Measurements from ENCODE around the gene PPP1R8. TPM values are rescaled to one million over a fixed set of nuclear protein-coding genes. Genes with fewer than 3 reads are reported as not detected.

Gene PPP1R8
- total RNA-seq, 2 donors from 2014 or later, result 41.0 to 57.9 TPM

DNA sequence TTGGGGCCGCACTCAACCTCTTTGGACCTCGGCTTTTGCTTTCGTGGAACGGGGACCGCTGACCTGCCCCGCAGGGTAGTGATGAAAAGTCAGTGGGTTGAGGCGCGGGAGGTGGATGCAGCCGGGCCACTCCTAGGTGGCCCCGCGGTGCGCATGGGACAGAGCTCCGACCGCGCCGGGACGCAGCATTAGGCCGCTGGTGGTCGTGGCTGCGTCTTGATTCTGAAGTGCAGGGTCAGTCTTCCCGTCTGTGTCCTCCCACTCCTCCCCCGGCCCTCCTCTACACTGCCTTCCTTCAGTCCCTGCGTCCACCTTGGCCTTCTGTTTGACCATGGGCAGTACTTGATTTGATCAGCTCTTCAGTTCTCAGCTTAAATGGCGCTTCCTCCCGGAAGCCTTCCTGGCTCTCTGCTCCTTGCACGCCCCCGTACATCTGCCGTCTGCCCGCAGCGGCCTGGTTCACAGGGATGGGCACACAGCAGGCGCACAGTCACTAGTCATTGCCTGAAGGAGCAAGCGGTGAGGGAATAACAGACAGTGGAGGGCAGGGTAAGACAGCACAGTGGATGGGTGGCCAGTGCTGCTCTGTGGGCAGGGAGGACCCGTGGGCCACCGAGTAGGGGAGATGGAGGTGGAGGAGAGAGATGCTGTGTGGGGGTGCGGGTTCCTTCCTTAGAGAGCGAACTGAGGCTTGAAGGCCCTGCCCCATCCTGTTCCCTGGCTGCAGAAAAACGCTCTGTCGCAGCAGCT is 42.4 kb downstream of the PPP1R8 start:
- H3K9me3 Mint-ChIP-seq, result no peaks in the 10 kb centered on the region
- H3K36me3 Mint-ChIP-seq (ENCODE audit: low read depth), result peaks cover 33% of the 10 kb centered on the region
- ATAC-seq (replicated peaks), result peak; percentile 53
- peaks cover 19% of the 10 kb centered on the region for H3K4me1 Mint-ChIP-seq
- H3K27me3 Mint-ChIP-seq, result no peaks in the 10 kb centered on the region
- H3K27ac Mint-ChIP-seq, result peak overlapping the region; percentile 95
- H3K4me3 Mint-ChIP-seq, result peak overlapping the region; percentile 98

DNA sequence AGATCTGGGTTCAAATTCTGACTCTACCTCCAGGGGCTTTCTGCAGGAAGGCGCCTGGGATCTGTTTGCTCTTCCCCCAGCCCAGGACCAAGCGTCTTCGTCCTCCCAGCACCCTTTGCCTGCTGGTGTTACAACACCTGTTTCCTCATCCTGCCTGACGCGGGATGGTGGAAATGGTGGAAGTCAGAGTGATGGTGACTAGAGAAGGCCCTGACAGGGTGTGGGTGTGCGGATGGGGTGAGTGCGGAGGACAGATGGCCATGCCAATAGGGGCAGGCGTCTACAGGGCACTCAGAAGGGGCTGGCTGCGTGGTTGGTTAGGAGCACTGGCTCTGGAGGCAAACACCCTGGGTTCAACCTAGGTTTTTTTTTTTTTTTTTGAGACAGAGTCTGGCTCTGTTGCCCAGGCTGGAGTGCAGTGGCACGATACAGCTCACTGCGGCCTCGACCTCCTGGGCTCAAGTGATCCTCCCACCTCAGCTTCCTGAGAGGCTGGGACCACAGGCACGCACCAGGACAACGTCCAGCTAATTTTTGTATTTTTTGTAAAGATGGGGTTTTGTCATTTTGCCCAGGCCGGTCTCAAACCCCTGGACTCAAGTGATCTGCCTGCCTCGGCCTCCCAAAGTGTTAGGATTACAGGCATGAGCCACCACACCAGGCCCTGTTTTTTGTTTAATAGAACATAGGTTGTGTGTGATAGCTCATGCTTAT is 43.2 kb downstream of the PPP1R8 start:
- Mint-ChIP-seq H3K9me3 (no peaks in the 10 kb centered on the region), H3K36me3 (ENCODE audit: low read depth) (peaks cover 41% of the 10 kb centered on the region), H3K27me3 (no peaks in the 10 kb centered on the region), H3K4me1 (peaks cover 23% of the 10 kb centered on the region), H3K27ac (peak overlapping the region; percentile 95), H3K4me3 (peak overlapping the region; percentile 98)
- ATAC-seq (replicated peaks), result peak; percentile 4

DNA sequence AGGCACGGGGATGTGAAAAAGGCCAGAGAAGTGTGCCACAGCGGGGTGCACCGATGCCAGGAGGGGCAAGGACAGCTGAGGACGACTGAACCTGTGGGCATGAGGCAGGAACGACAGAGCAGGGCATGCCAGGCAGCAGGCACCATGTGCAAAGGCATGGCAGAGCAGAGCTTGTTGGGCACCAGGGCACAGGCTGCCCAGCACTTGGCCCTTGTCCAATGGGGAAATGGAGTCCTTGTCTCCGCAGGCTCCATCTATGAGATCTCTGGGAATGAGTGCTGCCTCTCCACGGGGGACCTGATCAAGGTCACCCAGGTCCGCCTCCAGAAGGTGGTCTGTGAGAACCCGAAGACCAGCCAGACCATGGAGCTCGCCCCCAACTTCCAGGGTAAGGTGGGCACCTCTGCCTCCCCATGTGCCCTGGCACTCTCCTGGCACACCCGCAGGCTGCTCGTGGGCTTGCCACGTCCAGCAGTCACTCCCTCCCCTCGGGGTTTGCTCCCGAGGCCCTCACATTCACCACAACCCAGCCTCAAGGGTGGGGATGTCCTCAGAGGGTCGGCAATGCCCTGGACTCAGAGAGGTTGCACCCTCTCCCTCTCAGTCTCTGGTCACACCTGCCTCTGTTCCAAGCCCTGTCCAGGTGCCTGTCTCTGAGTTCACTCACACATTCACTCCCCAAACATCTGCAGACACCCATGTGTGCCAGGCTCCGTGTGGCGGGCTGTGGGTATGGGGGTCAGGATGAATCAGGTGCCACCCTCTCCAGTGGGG is 45.9 kb downstream of the PPP1R8 start:
- peak overlapping the region; percentile 76 for H3K27ac Mint-ChIP-seq

DNA sequence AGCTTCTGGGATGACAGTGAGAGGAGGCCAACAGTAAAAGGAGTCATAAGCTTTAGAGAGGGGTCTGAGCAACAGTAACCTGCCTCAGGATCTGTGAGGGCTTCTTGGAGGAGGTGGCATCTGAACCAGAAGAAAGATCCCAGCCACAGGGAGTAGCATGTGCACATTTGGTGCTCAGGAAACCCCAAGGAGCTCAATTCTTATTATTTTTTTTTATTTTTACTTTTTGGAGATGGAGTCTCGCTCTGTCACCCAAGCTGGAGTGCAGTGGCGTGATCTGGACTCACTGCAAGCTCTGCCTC is 46.5 kb downstream of the PPP1R8 start:
- no peaks in the 10 kb centered on the region for H3K9me3 Mint-ChIP-seq
- peaks cover 13% of the 10 kb centered on the region for H3K4me1 Mint-ChIP-seq
- H3K4me3 Mint-ChIP-seq, result no peak overlapping the region
- peak overlapping the region; percentile 70 for H3K27ac Mint-ChIP-seq
- H3K27me3 Mint-ChIP-seq, result no peaks in the 10 kb centered on the region
- no peak for ATAC-seq (replicated peaks)
- peaks cover 68% of the 10 kb centered on the region for H3K36me3 Mint-ChIP-seq (ENCODE audit: low read depth)

More for the DNA sequence above, 45.9 kb downstream of the PPP1R8 start:
- Mint-ChIP-seq H3K4me1 (peaks cover 13% of the 10 kb centered on the region), H3K9me3 (no peaks in the 10 kb centered on the region), H3K27me3 (no peaks in the 10 kb centered on the region), H3K36me3 (ENCODE audit: low read depth) (peaks cover 63% of the 10 kb centered on the region), H3K4me3 (no peak overlapping the region)
- no peak for ATAC-seq (replicated peaks)

DNA sequence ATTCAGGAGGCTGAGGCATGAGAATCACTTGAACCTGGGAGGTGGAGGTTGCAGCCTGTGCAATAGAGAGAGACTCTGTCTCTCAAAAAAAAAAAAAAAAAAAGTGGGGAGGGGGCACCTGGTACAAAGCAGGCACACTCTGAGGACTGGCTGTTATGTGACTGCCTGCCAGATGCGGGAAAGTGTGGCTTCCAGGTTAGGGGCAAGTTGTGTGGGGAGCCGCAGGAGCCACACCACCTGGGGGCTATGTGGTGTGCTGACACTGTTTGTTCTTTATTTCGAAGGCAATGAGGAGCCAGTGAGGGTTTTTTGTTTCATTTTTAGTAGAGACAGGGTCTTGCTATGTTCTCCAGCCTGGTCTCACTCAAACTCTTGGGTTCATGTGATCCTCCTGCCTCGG is 47.5 kb downstream of the PPP1R8 start:
- H3K4me1 Mint-ChIP-seq, result peaks cover 13% of the 10 kb centered on the region
- peak overlapping the region; percentile 70 for H3K27ac Mint-ChIP-seq
- no peak for ATAC-seq (replicated peaks)
- H3K9me3 Mint-ChIP-seq, result no peaks in the 10 kb centered on the region
- H3K27me3 Mint-ChIP-seq, result no peaks in the 10 kb centered on the region
- peaks cover 73% of the 10 kb centered on the region for H3K36me3 Mint-ChIP-seq (ENCODE audit: low read depth)
- H3K4me3 Mint-ChIP-seq, result no peak overlapping the region

DNA sequence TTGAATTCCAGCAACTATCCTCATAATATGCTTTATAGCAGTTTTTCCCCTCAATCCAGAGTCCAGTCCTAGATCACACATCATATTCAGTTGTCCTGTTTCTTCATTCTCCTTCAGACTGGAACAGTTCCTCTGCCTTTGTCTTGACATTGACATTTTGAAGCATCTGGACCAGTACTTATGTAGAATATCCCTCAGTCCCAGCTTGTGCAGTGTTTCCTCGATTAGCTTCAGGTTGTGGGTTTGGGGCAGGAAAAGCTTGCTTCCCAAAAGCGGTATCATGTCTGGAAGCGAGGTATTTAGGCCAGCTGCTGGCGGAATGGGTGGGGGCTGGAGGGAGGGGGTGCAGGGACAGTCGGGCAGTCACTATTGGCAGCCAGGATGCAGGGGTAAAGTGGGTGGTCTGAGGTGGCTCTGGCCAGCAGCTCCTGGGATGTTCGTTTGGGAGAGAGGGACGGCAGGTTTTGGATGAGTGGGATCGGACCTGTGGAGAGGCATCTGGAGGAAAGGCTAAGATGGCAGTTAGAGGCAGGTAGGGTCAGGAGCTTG is 48.3 kb downstream of the PPP1R8 start:
- Mint-ChIP-seq H3K9me3 (no peaks in the 10 kb centered on the region), H3K27ac (peak overlapping the region; percentile 70), H3K36me3 (ENCODE audit: low read depth) (peaks cover 76% of the 10 kb centered on the region), H3K4me3 (no peak overlapping the region), H3K27me3 (no peaks in the 10 kb centered on the region), H3K4me1 (peaks cover 9% of the 10 kb centered on the region)
- ATAC-seq (replicated peaks), result no peak

DNA sequence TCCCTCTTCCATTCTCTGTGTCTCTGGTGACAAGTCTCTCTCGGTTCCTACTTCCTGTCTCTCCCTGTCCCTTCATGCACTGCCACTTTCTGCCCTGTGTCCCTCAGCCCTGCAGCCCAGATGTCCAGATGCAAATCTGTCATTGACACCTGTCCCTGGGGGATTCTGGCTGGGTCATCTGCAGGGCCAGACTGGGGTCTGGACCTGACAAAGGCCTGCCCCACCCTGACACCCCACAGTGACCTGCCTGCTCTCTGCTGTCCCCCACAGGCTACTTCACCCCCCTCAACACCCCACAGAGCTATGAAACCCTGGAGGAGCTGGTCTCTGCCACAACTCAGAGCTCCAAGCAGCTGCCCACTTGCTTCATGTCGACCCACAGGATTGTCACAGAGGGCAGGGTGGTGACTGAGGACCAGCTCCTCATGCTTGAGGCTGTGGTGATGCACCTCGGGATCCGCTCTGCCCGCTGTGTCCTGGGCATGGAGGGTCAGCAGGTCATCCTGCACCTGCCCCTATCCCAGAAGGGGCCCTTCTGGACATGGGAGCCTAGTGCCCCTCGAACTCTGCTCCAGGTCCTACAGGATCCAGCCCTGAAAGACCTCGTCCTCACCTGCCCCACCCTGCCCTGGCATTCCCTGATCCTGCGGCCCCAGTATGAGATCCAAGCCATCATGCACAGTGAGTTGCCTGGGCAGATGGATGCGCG is 48.9 kb downstream of the PPP1R8 start:
- no peaks in the 10 kb centered on the region for H3K9me3 Mint-ChIP-seq
- ATAC-seq (replicated peaks), result no peak
- no peak overlapping the region for H3K4me3 Mint-ChIP-seq
- peak overlapping the region; percentile 56 for H3K27ac Mint-ChIP-seq
- H3K4me1 Mint-ChIP-seq, result peaks cover 16% of the 10 kb centered on the region
- H3K36me3 Mint-ChIP-seq (ENCODE audit: low read depth), result peaks cover 83% of the 10 kb centered on the region
- no peaks in the 10 kb centered on the region for H3K27me3 Mint-ChIP-seq

DNA sequence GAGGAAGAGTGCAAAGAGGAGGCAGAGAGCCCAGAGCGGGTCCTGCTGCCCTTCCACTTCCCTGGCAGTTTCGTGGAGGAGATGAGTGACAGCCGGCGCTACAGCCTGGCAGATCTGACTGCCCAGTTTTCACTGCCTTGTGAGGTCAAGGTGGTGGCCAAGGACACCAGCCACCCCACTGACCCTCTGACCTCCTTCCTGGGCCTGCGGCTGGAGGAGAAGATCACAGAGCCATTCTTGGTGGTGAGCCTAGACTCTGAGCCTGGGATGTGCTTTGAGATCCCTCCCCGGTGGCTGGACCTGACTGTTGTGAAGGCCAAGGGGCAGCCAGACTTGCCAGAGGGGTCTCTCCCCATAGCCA is 51.9 kb downstream of the PPP1R8 start:
- no peak for ATAC-seq (replicated peaks)
- Mint-ChIP-seq H3K27ac (peak overlapping the region; percentile 25), H3K4me1 (peaks cover 35% of the 10 kb centered on the region), H3K4me3 (no peak overlapping the region), H3K36me3 (ENCODE audit: low read depth) (peaks cover 94% of the 10 kb centered on the region), H3K27me3 (no peaks in the 10 kb centered on the region), H3K9me3 (no peaks in the 10 kb centered on the region)

DNA sequence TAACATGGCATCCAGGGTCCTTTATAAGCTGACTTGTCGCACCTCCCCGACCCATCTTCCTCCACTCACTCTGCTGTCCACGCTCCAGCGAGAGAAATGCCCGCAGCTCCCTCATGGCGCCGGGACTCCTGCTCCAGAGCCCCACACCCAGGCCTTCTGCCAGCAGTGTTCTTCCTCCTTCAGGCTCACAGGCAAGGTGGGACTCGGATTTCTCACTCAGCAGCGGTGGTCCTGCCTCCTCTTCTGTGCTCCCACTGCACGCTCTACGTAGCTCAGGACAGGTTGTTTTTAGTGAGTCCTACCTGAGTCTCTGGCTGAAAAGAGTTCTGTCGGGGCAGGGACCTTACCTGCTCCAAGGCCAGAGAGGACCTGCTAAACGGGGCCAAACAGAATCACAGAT is 53.0 kb downstream of the PPP1R8 start:
- no peak for ATAC-seq (replicated peaks)
- H3K4me3 Mint-ChIP-seq, result no peak overlapping the region
- peaks cover 35% of the 10 kb centered on the region for H3K4me1 Mint-ChIP-seq
- H3K9me3 Mint-ChIP-seq, result no peaks in the 10 kb centered on the region
- H3K27ac Mint-ChIP-seq, result peak overlapping the region; percentile 64
- no peaks in the 10 kb centered on the region for H3K27me3 Mint-ChIP-seq
- peaks cover 94% of the 10 kb centered on the region for H3K36me3 Mint-ChIP-seq (ENCODE audit: low read depth)

DNA sequence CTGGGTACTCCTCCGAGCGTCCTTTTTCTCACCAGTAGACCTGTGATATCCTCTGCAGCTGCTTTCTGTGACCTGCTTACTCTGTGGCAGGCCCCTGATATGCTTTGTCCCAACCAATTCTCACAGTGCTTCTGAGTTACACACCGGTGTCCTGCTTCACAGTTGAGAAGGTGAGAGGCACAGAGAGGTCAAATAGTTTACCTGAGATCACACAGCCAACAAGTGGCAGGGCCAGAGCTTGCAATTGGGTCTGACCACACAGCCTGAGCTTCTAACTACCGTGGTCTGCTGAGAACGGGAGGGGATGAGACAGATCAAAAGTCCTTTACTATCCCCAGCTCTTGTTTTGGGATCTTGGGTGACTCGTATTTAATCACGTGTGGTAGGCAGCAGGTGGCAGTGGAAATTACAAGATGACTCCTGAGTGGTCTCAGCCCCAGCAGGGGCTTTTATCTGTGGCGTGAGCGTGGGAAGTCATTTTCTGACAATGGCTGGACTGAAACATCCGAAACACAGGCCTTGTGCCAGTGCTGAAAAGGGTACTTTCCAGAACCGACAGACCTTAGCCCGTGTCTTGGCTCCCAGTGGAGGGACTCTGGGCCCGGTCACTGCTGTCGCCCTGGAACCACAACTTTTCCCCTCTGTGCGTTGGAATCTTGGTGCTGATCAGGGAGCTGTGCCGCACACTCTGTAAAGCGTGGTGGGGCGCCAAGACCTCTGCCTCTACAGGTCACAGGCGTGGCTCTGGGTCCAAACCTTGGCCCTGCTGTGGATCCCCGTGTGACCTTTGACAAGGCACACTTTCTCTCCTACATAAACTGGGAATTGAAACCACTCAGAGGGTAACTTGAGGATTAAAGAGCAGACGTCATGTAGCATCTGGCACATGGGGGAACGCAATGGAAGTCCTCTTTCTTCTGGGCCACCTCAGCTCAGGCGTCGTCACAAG is 53.7 kb downstream of the PPP1R8 start:
- peak overlapping the region; percentile 64 for H3K27ac Mint-ChIP-seq
- peaks cover 34% of the 10 kb centered on the region for H3K4me1 Mint-ChIP-seq
- no peaks in the 10 kb centered on the region for H3K27me3 Mint-ChIP-seq
- H3K36me3 Mint-ChIP-seq (ENCODE audit: low read depth), result peaks cover 94% of the 10 kb centered on the region
- H3K4me3 Mint-ChIP-seq, result peak overlapping the region; percentile 10
- ATAC-seq (replicated peaks), result peak; percentile 17
- H3K9me3 Mint-ChIP-seq, result no peaks in the 10 kb centered on the region

DNA sequence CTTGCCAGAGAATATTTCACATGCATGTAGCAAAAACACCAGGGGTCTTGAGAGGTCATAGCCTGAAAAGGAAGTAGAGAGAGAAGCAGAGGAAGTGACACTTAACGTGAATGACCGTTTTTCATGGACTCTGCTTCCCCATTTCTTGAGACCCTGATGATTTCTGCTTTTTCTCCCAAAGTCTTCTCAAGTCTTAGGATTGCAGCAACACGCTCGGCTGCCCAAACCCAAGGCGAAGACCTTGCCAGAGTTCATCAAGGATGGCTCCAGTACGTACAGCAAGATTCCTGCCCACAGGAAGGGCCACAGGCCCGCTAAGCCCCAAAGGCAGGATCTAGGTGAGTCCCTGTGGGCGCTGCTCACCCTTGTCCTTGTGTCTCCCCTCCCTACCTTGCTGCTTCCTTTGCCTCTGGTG is 54.5 kb downstream of the PPP1R8 start:
- peaks cover 37% of the 10 kb centered on the region for H3K4me1 Mint-ChIP-seq
- ATAC-seq (replicated peaks), result no peak
- peak overlapping the region; percentile 64 for H3K27ac Mint-ChIP-seq
- no peaks in the 10 kb centered on the region for H3K9me3 Mint-ChIP-seq
- no peaks in the 10 kb centered on the region for H3K27me3 Mint-ChIP-seq
- H3K4me3 Mint-ChIP-seq, result no peak overlapping the region
- peaks cover 94% of the 10 kb centered on the region for H3K36me3 Mint-ChIP-seq (ENCODE audit: low read depth)

DNA sequence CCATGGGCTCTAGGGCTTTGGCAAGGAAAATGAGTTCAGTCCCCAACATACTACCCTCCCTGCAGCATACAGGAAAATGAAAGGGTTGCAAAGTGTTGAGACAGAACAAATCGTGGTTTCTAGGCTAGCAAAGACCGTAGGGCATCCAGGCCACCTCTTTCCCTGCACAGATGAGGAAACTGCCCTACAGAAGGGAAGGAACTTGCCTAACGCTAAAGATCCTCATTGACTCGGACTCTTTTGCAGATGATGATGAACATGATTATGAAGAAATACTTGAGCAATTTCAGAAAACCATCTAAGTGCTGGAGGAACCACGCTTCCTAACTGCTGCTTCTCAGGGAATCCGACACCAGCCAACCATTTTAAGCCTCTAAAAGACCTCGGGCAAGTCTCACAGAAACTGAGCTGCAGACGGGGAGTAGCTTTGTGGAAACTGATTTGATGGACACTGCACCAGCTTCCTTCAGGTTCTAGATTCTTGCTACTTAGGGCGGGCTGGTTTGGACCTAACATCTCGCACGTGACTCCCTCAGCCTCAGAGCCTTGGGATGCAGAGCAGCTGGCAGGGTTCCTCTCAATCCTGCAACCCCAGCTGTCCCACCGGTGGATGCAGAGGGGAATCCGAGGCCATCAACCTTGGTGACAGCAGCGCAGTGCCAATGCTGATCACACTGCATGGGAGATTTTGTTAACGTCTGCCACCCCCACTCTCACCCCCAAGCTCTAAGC is 55.2 kb downstream of the PPP1R8 start:
- no peak for ATAC-seq (replicated peaks)
- Mint-ChIP-seq H3K27me3 (no peaks in the 10 kb centered on the region), H3K4me3 (peak overlapping the region; percentile 77), H3K4me1 (peaks cover 41% of the 10 kb centered on the region), H3K27ac (peak overlapping the region; percentile 89), H3K36me3 (ENCODE audit: low read depth) (peaks cover 99% of the 10 kb centered on the region), H3K9me3 (no peaks in the 10 kb centered on the region)

DNA sequence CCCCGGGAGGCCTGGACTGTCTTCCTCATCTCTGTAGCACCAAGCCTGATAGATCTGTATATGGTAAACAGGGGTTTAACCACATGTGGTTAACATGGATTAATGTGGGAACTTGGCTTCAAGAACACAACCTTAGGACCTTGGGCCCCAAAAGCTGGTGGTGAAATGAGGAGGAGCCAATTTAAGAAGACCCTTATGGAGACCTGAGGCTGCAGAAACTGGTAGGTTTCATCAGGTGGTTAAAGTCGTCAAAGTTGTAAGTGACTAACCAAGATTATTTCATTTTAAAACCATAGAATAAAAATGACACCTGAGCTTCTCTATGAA is 55.7 kb downstream of the PPP1R8 start:
- H3K9me3 Mint-ChIP-seq, result no peaks in the 10 kb centered on the region
- H3K27me3 Mint-ChIP-seq, result no peaks in the 10 kb centered on the region
- H3K27ac Mint-ChIP-seq, result peak overlapping the region; percentile 89
- H3K4me1 Mint-ChIP-seq, result peaks cover 47% of the 10 kb centered on the region
- peaks cover 100% of the 10 kb centered on the region for H3K36me3 Mint-ChIP-seq (ENCODE audit: low read depth)
- ATAC-seq (replicated peaks), result no peak
- H3K4me3 Mint-ChIP-seq, result peak overlapping the region; percentile 77

All from activated T-helper 17 cell treated with anti-CD3 and anti-CD28 coated beads, Interleukin-2, amount 50 U/mL, for 72 hours (primary cell).